Measurements from ENCODE around the gene PDE3B. TPM values are rescaled to one million over a fixed set of nuclear protein-coding genes. Genes with fewer than 3 reads are reported as not detected.

PDE3B gene
- total RNA-seq, 4 donors from 2014 or later: 1.2 to 12.6 (median 2.1) TPM

DNA sequence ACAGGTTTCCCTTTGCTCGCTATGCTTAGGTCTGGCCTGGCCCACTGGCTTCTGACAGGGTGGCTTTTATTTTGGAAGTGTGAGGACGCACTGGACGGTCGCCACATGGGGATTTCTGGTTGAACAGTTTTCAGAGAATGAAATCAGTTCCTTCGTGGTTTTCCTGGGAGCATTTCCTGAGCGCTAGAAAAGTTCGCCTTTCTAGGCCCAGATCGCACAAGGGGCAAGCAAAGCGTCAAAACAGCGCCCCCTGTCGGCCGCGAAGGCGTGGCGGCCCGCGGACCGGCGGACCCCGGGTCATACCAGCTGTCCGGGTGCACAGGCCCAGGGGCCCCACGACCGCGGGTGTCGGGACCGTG, 261.1 kb downstream of the PDE3B start:
- Histone ChIP-seq H3K27ac (peak overlapping the region in 3 of 4 donors; percentile 27 to 54 (median 39)), H3K4me1 (peaks cover 5 to 41% (median 12%) of the 10 kb centered on the region in 3 donors), H3K4me3 (peak overlapping the region; percentile 35 to 73 (median 58)), H3K27me3 (no peaks in the 10 kb centered on the region), H3K9me3 (no peaks in the 10 kb centered on the region), H3K36me3 (no peaks in the 10 kb centered on the region)
- peak; percentile 2 for DNase-seq
- intact Hi-C loops (cut with DNase I): loop anchor here (5.0 to 10.0 kb wide), 2 partner anchors 110 to 367 kb away; no protein-coding TSS in a partner anchor
- TF ChIP-seq, protein P1, sequence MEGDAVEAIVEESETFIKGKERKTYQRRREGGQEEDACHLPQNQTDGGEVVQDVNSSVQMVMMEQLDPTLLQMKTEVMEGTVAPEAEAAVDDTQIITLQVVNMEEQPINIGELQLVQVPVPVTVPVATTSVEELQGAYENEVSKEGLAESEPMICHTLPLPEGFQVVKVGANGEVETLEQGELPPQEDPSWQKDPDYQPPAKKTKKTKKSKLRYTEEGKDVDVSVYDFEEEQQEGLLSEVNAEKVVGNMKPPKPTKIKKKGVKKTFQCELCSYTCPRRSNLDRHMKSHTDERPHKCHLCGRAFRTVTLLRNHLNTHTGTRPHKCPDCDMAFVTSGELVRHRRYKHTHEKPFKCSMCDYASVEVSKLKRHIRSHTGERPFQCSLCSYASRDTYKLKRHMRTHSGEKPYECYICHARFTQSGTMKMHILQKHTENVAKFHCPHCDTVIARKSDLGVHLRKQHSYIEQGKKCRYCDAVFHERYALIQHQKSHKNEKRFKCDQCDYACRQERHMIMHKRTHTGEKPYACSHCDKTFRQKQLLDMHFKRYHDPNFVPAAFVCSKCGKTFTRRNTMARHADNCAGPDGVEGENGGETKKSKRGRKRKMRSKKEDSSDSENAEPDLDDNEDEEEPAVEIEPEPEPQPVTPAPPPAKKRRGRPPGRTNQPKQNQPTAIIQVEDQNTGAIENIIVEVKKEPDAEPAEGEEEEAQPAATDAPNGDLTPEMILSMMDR (IDR thresholded peaks at IDR 0.05): peak; percentile 78 to 92 (median 85)
- TF ChIP-seq POLR2A (IDR thresholded peaks at IDR 0.05): no peak
- WGBS, 2 donors: 10 to 28% methylated on average over 6 to 24 of the region's 26 CpGs

GRCh38 chr11:14905104-14906033, 261.8 kb downstream of the PDE3B start:
- DNase-seq: peak; percentile 34
- peak overlapping the region in 3 of 4 donors; percentile 27 to 54 (median 39) for H3K27ac ChIP-seq
- intact Hi-C loops (cut with DNase I): loop anchor here (5.0 to 10.0 kb wide), 2 partner anchors 111 to 368 kb away; no protein-coding TSS in a partner anchor

DNA sequence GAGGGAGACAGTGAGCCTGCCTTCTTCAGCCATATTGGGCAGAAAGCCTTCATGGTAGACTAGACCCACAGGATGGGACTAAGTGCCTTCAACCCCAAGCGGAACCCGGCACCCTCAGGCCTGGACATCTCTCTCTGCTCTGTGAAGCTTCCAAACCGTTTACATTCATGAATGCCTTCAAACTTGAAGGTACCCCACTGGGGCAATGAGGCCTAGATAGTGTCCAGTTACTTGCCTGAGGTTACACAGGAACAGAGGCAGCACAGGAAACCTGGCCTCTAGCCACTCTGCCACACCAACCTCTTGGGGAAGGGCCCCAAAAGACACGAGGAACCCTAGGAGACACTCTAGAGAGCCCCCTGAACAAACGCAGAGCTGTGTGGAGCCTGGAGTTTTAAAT, 263.0 kb downstream of the PDE3B start:
- H3K9me3 ChIP-seq: no peaks in the 10 kb centered on the region
- WGBS, 2 donors: 60 to 93% methylated on average over 1 to 3 of the region's 5 CpGs
- no peaks in the 10 kb centered on the region for H3K27me3 ChIP-seq
- H3K36me3 ChIP-seq: no peaks in the 10 kb centered on the region
- no peak overlapping the region for H3K27ac ChIP-seq
- no peak for TF ChIP-seq POLR2A (IDR thresholded peaks at IDR 0.05)
- TF ChIP-seq, protein P1 (IDR thresholded peaks at IDR 0.05): no peak
- no peak overlapping the region for H3K4me3 ChIP-seq
- intact Hi-C loops (cut with DNase I): loop anchor here (5.0 to 10.0 kb wide), 2 partner anchors 112 to 369 kb away; no protein-coding TSS in a partner anchor
- no peak for DNase-seq
- H3K4me1 ChIP-seq: peaks cover 5 to 41% (median 12%) of the 10 kb centered on the region in 3 donors

More at GRCh38 chr11:14905104-14906033, 261.8 kb downstream of the PDE3B start:
- Histone ChIP-seq H3K9me3 (no peaks in the 10 kb centered on the region), H3K36me3 (no peaks in the 10 kb centered on the region), H3K4me1 (peaks cover 5 to 41% (median 12%) of the 10 kb centered on the region in 3 donors), H3K27me3 (no peaks in the 10 kb centered on the region), H3K4me3 (peak overlapping the region; percentile 35 to 73 (median 58))
- TF ChIP-seq, protein P1 (IDR thresholded peaks at IDR 0.05): peak in 3 of 6 experiments; percentile 6 to 27 (median 9)
- TF ChIP-seq POLR2A (IDR thresholded peaks at IDR 0.05): no peak
- 32 to 45% methylated on average over 6 to 35 of the region's 58 CpGs for WGBS, 2 donors

- no peaks in the 10 kb centered on the region for H3K27me3 ChIP-seq
- H3K9me3 ChIP-seq: no peaks in the 10 kb centered on the region
- 78 to 82% methylated on average over 6 of the region's 6 CpGs for WGBS, 2 donors
- no peak overlapping the region for H3K4me3 ChIP-seq
- H3K27ac ChIP-seq: no peak overlapping the region
- no peaks in the 10 kb centered on the region for H3K36me3 ChIP-seq
- intact Hi-C loops (cut with DNase I): loop anchor here (5.0 to 10.0 kb wide), 2 partner anchors 112 to 370 kb away; no protein-coding TSS in a partner anchor
- peaks cover 5 to 41% (median 12%) of the 10 kb centered on the region in 3 donors for H3K4me1 ChIP-seq
- no peak for DNase-seq
- no peak for TF ChIP-seq POLR2A (IDR thresholded peaks at IDR 0.05)
Observed at GRCh38 chr11:14906993-14907392, 263.4 kb downstream of the PDE3B start.

DNA sequence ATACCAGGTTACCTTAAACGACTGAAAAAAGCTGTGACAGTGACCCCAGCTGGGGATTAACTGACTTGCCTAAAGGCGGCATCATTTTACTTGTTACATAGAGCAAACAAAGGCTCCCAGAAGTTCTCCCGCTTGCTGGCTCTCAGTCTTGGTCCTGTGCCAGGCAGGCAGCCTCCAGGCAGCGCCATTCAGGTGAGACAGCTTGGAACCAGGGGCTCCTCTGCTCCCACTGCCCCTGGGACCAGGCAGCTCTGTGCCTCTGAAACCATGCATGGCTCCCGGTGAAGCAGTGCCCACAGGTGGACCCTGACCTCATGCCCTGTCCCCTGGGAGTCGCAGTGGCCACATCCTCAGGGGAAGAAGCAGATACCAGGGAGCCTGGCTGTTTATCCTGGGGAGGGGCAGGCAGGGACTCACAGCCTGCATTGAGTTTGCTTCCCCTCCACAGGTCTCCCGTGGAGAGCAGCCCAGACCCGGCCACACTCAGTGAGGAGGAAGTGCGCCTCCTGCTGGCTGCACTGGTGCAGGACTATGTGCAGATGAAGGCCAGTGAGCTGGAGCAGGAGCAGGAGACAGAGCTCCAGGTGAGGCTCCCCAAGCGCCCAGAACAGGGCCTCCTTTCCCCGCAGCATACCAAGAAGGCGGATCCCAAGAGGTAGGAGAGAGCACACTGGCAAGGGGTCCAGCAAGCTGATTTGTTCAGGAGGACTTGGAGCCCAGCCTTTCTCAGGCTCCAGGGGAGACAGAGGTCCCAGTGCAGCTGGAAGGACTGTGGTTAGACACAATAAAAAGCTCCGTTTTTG, 264.0 kb downstream of the PDE3B start:
- no peak overlapping the region for H3K27ac ChIP-seq
- H3K4me1 ChIP-seq: peaks cover 5 to 40% (median 12%) of the 10 kb centered on the region in 3 donors
- no peaks in the 10 kb centered on the region for H3K9me3 ChIP-seq
- 20 to 21% methylated on average over 7 to 8 of the region's 13 CpGs for WGBS, 2 donors
- no peak for TF ChIP-seq POLR2A (IDR thresholded peaks at IDR 0.05)
- TF ChIP-seq, protein P1 (IDR thresholded peaks at IDR 0.05): peak in 5 of 6 experiments; percentile 68 to 77 (median 73)
- H3K4me3 ChIP-seq: no peak overlapping the region
- no peaks in the 10 kb centered on the region for H3K27me3 ChIP-seq
- intact Hi-C loops (cut with DNase I): loop anchor here (5.0 to 10.0 kb wide), 2 partner anchors 113 to 370 kb away; no protein-coding TSS in a partner anchor
- no peaks in the 10 kb centered on the region for H3K36me3 ChIP-seq
- DNase-seq: peak; percentile 12
